WERI-Rb-1 (cell line): ENCODE measurements around the gene CNIH2.
A peak's percentile ranks its signal among the peaks of the same experiment; 100 is the strongest.

Source experiments
- DNase-seq: peaks from one replicate; pipeline ENCODE4 v3.0.0-alpha.2; 2020
- H3K27ac ChIP-seq: fragments of 250-450 bp; sonication (Bioruptor Pico); 2 replicates; pipeline ENCODE4 v1.5.1; 2020; ENCODE audit warnings: mild to moderate bottlenecking, moderate library complexity
- H3K27me3 ChIP-seq: fragments of 250-450 bp; sonication (Bioruptor Pico); 2 replicates; pipeline ENCODE4 v1.5.1; 2021; ENCODE audit warnings: mild to moderate bottlenecking, low read depth, moderate library complexity; ENCODE audit not compliant: insufficient read depth, severe bottlenecking
- H3K36me3 ChIP-seq: fragments of 250-450 bp; sonication (Bioruptor Pico); 2 replicates; pipeline ENCODE4 v1.5.1; 2020; ENCODE audit warnings: mild to moderate bottlenecking, moderate library complexity
- H3K4me3 ChIP-seq: 2 replicates; pipeline ENCODE4 v1.5.1; 2011; ENCODE audit warnings: low read depth, mild to moderate bottlenecking, control low read depth, low read length
- H3K9me3 ChIP-seq: fragments of 250-450 bp; sonication (Bioruptor Pico); 2 replicates; pipeline ENCODE4 v1.5.1; 2021; ENCODE audit warnings: mild to moderate bottlenecking, moderate library complexity; ENCODE audit not compliant: severe bottlenecking
- TF ChIP-seq, protein P1 (sequence below): IDR thresholded peaks from 2 replicates; pipeline ENCODE4 v1.5.1; 2011; ENCODE audit warnings: low read depth, mild to moderate bottlenecking, control low read depth, inconsistent platforms, low read length

The CNIH2 gene

DNA sequence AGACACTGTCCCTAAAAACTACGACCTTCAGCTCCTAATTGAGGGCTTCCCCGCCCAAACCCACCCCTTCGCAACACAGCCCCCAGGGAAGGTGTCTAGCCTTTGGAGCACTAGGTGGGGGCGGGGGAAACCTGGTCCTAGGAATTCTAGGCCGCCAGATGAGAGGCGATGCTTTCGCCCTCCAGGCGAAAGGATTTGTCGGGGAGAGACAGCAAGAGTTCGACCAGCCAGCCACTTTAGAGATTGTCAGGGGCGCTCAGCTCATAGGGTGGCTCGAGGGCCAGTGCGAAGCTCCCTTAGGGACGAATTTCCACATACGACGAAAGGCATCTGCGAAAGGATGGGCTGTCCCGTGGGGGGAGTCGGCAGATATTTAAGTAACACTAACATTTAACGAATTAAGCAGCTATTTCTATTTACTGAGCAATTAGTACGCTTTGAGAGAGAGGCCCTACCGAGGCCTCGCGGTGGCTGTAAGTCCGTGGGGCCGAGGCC, 33.5 kb downstream of the CNIH2 start:
- H3K27ac ChIP-seq: peak overlapping the region; percentile 81
- H3K9me3 ChIP-seq: no peaks in the 10 kb centered on the region
- H3K36me3 ChIP-seq: no peaks in the 10 kb centered on the region
- DNase-seq: peak; percentile 59
- peak overlapping the region; percentile 69 for H3K4me3 ChIP-seq
- TF ChIP-seq, protein P1, sequence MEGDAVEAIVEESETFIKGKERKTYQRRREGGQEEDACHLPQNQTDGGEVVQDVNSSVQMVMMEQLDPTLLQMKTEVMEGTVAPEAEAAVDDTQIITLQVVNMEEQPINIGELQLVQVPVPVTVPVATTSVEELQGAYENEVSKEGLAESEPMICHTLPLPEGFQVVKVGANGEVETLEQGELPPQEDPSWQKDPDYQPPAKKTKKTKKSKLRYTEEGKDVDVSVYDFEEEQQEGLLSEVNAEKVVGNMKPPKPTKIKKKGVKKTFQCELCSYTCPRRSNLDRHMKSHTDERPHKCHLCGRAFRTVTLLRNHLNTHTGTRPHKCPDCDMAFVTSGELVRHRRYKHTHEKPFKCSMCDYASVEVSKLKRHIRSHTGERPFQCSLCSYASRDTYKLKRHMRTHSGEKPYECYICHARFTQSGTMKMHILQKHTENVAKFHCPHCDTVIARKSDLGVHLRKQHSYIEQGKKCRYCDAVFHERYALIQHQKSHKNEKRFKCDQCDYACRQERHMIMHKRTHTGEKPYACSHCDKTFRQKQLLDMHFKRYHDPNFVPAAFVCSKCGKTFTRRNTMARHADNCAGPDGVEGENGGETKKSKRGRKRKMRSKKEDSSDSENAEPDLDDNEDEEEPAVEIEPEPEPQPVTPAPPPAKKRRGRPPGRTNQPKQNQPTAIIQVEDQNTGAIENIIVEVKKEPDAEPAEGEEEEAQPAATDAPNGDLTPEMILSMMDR: peak; percentile 81; the same call in 1 of the 2 replicates
- no peaks in the 10 kb centered on the region for H3K27me3 ChIP-seq

DNA sequence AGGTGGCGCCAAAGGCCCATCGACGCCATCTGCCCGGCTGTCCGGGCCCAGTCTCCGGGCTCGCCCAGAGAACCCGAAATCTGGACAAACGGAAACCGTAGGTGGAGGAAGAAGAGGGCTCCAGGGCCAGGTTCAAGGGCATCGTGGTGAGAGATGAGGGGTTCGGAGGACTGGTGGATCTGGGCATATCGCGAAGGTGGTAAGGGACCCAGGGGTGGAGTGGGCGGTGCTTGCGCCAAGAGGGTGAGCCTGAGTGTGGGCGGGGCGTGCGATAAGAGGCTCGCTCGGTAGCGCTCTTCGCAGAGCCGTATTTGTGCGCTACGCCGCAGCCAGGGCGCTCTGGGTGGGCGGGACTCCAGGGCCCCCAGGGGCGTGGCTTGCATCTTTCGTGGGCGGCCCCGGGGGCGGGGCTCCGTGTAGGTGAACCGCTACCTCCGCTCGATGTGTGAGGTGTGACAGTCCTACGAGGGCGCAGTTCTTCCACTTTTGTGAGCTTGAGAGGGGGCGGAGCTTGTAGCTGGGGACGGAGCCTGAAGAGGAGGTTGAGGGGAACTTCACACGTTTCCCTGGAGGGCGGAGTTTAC, 34.1 kb downstream of the CNIH2 start:
- no peaks in the 10 kb centered on the region for H3K36me3 ChIP-seq
- peak; percentile 94 for DNase-seq
- H3K4me3 ChIP-seq: peak overlapping the region; percentile 69
- TF ChIP-seq, protein P1: no peak; the same call in 1 of the 2 replicates
- no peaks in the 10 kb centered on the region for H3K27me3 ChIP-seq
- H3K9me3 ChIP-seq: no peaks in the 10 kb centered on the region
- peak overlapping the region; percentile 81 for H3K27ac ChIP-seq

DNA sequence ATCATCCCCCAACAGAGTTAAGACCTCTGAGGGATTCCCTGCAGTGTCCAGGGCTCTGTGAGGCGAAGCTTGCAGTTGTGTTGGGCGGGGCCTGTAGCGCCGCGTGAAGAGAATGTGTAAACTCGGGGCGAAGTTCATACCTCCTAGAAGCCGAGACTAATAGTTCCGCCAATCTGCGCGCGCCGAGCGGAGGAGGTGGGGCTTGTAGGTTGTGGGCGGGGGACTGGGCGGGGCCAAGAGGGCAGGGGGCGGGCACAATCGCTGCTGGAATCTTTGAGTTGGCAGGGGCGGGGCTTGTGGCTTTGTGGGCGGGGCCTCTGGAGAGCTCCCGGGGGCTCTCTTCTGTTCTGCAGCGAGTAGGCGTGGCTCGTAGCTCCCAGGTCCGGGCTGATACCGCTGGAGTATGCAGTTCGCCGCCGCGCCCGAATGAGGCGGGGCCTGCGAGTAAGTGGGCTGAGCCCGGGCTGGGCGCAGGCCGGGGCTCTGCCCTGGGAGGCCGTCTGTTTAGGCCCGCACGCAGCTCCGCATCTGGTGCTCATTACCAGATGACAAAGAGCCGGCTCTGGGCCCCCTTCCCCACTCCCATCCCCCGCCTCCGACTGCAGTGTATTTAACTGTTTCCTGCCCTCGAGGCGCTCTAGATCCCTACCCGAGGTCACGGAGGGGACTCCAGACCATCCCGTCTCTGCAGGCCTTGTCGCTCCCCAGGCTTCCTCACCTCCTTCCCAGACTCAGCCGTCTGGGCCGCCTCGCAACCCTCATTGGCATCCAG, 34.8 kb downstream of the CNIH2 start:
- Histone ChIP-seq H3K9me3 (no peaks in the 10 kb centered on the region), H3K27me3 (no peaks in the 10 kb centered on the region), H3K27ac (peak overlapping the region; percentile 85), H3K36me3 (no peaks in the 10 kb centered on the region), H3K4me3 (peak overlapping the region; percentile 69)
- DNase-seq: peak; percentile 99
- TF ChIP-seq, protein P1: no peak

DNA sequence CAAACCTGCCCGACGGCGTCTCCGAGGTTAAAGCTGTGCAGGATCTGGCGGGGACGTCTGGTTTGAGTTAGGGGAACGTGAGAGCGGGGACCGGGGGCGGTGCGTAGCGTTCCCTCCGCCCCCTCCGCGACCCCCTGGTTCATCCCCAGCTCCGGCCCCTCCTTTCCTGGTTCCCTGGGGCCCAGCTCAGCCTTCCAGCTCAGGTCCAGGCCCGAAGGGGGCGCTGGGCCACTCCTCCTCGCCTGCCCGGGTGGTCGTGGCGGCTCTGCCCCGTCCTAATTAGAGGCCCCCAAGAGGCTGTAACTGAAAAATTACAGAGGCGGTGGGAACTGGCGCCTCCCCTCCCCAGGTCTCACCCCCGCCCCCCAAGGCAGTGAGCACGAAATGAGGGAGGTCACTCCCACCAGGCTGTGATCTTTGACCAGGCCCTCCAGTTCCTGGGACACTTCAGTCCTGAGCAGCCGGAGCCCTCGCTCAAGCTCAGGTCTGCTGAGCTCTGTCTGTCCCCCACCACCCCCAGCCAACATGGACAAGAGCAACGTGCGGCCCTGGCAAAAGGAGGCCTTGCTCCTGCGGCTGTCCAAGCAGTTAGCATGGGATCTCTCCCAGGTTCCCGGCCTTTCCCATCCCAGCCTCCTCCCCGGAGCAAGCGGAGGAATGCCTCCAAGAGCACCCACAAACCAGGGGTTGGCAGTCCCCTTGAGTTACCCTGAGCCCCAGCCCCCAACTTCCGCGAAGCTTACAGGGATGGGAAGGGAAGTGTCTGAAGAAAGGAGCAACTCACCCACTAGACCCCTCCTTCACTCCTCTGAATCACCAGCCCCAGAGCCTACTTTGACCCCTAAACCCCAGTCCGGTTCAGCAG, 35.6 kb downstream of the CNIH2 start:
- TF ChIP-seq, protein P1: peak; percentile 38
- Histone ChIP-seq H3K27ac (peak overlapping the region; percentile 85), H3K27me3 (no peaks in the 10 kb centered on the region), H3K4me3 (peak overlapping the region; percentile 49), H3K36me3 (no peaks in the 10 kb centered on the region), H3K9me3 (no peaks in the 10 kb centered on the region)
- DNase-seq: peak; percentile 53

DNA sequence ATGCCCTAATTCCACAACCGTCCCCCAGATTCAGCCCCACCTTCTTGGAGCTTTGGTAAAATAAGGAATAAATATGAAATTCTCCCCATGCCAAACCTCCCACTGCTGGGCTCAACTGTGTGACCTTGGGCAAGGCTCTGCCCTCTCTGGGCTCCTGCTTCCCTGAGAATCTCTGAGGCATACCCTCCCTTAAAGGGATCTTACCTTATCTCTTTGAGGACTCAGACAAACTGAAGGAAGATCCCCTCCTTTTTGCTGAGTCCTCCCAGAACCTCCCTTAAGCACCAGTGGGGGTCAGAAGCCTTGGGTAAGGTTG, 36.2 kb downstream of the CNIH2 start:
- no peaks in the 10 kb centered on the region for H3K9me3 ChIP-seq
- H3K36me3 ChIP-seq: no peaks in the 10 kb centered on the region
- H3K27me3 ChIP-seq: no peaks in the 10 kb centered on the region
- H3K4me3 ChIP-seq: no peak overlapping the region
- TF ChIP-seq, protein P1: no peak
- H3K27ac ChIP-seq: peak overlapping the region; percentile 85
- DNase-seq: no peak
